CD14-positive monocyte (primary cell): ENCODE data around the gene SFRP5. TPM values are rescaled to one million over a fixed set of nuclear protein-coding genes. Genes with fewer than 3 reads are reported as not detected.

Experiments
- DNase-seq, 3 donors: peaks; one replicate each; pipeline ENCODE4 v3.0.0-alpha.2; 2011 to 2022
- H2AFZ ChIP-seq: 2 replicates; pipeline ENCODE4 v1.6.0; 2012; ENCODE audit warnings: mild to moderate bottlenecking, low read depth, low read length, inconsistent platforms; ENCODE audit not compliant: insufficient read depth, poor library complexity, severe bottlenecking
- H3K27ac ChIP-seq, 2 donors: 1 replicate in 1 of 2; 2 replicates in 1 of 2; pipeline ENCODE4 v1.5.1; 2012 to 2013; ENCODE audit warnings: low read length in 2 of 2, control low read depth in 1 of 2, inconsistent platforms in 1 of 2, low read depth in 1 of 2, mild to moderate bottlenecking in 1 of 2
- H3K27me3 ChIP-seq, 2 donors: one replicate each; pipeline versions ENCODE4 v1.6.0 to v1.6.1; 2011 to 2013; ENCODE audit warnings: low read length in 2 of 2; ENCODE audit not compliant: control insufficient read depth in 2 of 2, insufficient read depth in 2 of 2
- H3K36me3 ChIP-seq, 2 donors: replicated peaks in 1 of 2; 1 replicate in 1 of 2; 2 replicates in 1 of 2; pipeline versions ENCODE4 v1.5.1 to v1.6.1; 2012 to 2013; ENCODE audit warnings: low read length in 2 of 2, control low read depth in 1 of 2, inconsistent platforms in 1 of 2, mild to moderate bottlenecking in 1 of 2; ENCODE audit not compliant: insufficient read depth in 2 of 2, control insufficient read depth in 1 of 2
- H3K4me1 ChIP-seq, 2 donors: 1 replicate in 1 of 2; 2 replicates in 1 of 2; pipeline versions ENCODE4 v1.5.1 to v1.6.1; 2012 to 2013; ENCODE audit warnings: low read length in 2 of 2, control low read depth in 1 of 2, inconsistent platforms in 1 of 2, mild to moderate bottlenecking in 1 of 2, moderate library complexity in 1 of 2; ENCODE audit not compliant: insufficient read depth in 2 of 2, control insufficient read depth in 1 of 2
- H3K4me2 ChIP-seq: replicated peaks from 2 replicates; pipeline ENCODE3; 2012; ENCODE audit warnings: low read length, moderate library complexity, mild to moderate bottlenecking; ENCODE audit not compliant: poor library complexity, severe bottlenecking; ENCODE audit errors: extremely low read depth
- H3K4me3 ChIP-seq, 3 experiments: fragments of 200-600 bp in 1 of 3; sonication (generic) in 1 of 3; replicated peaks in 1 of 3; 1 replicate in 2 of 3; 2 replicates in 1 of 3; pipeline ENCODE4 v1.5.1; 2011 to 2013; ENCODE audit warnings: low read length in 3 of 3, mild to moderate bottlenecking in 3 of 3, control low read depth in 2 of 3, low read depth in 2 of 3, inconsistent platforms in 1 of 3, moderate library complexity in 1 of 3
- H3K79me2 ChIP-seq: 2 replicates; pipeline ENCODE4 v1.6.0; 2012; ENCODE audit warnings: mild to moderate bottlenecking, control low read depth, inconsistent platforms, low read length, moderate library complexity; ENCODE audit not compliant: insufficient read depth
- H3K9ac ChIP-seq: 2 replicates; pipeline ENCODE4 v1.6.0; 2017; ENCODE audit warnings: low read length, mild to moderate bottlenecking; ENCODE audit not compliant: insufficient read depth, poor library complexity, severe bottlenecking
- H3K9me3 ChIP-seq, 2 donors: replicated peaks in 1 of 2; 1 replicate in 1 of 2; 2 replicates in 1 of 2; pipeline versions ENCODE4 v1.5.1 to v1.6.1; 2012 to 2013; ENCODE audit warnings: low read length in 2 of 2, control low read depth in 1 of 2; ENCODE audit not compliant: control insufficient read depth in 1 of 2, insufficient read depth in 1 of 2
- H4K20me1 ChIP-seq: 2 replicates; pipeline ENCODE4 v1.6.0; 2012; ENCODE audit warnings: mild to moderate bottlenecking, low read length, control low read depth, moderate library complexity; ENCODE audit not compliant: insufficient read depth
- H3K27ac Mint-ChIP-seq, 7 donors: one replicate each; pipeline ENCODE4 v1.8.0; 2020; ENCODE audit warnings: mild to moderate bottlenecking in 7 of 7, mixed read lengths in 7 of 7, moderate library complexity in 6 of 7, inconsistent platforms in 2 of 7
- H3K27me3 Mint-ChIP-seq, 3 donors: one replicate each; pipeline ENCODE4 v1.8.0; 2021 to 2022; ENCODE audit warnings: low read depth in 3 of 3, mild to moderate bottlenecking in 3 of 3, mixed read lengths in 3 of 3, moderate library complexity in 3 of 3, inconsistent platforms in 1 of 3
- H3K36me3 Mint-ChIP-seq, 2 donors: one replicate each; pipeline ENCODE4 v1.8.0; 2020; ENCODE audit warnings: mixed read lengths in 2 of 2, inconsistent platforms in 1 of 2, mild to moderate bottlenecking in 1 of 2
- H3K4me1 Mint-ChIP-seq: one replicate; pipeline ENCODE4 v1.8.0; 2020; ENCODE audit warnings: mild to moderate bottlenecking, mixed read lengths
- H3K4me3 Mint-ChIP-seq, 2 donors: one replicate each; pipeline ENCODE4 v1.8.0; 2020; ENCODE audit warnings: mild to moderate bottlenecking in 2 of 2, mixed read lengths in 2 of 2, moderate library complexity in 1 of 2
- H3K9me3 Mint-ChIP-seq, 7 donors: one replicate each; pipeline ENCODE4 v1.8.0; 2020 to 2022; ENCODE audit warnings: mixed read lengths in 7 of 7, mild to moderate bottlenecking in 6 of 7, moderate library complexity in 6 of 7, inconsistent platforms in 2 of 7
- CTCF ChIP-seq: fragments of 200-600 bp; IDR thresholded peaks from one replicate; pipeline ENCODE4 v1.8.0; 2022; ENCODE audit warnings: antibody characterized with exemption, mild to moderate bottlenecking
- WGBS: methylation state at CpG from one replicate; pipeline ENCODE4 v1.1.5; 2013; ENCODE audit warnings: missing lambda C conversion rate; ENCODE audit not compliant: insufficient coverage; 5-methylcytosine and 5-hydroxymethylcytosine counted together
- intact Hi-C, 2 donors: fragments of 100-400 bp; cut with micrococcal nuclease; formaldehyde crosslinking; loops; one replicate each; pipeline versions ENCODE4 v1.15.0 to v1.15.1; 2023
- polyA plus RNA-seq, 3 donors: library from polyadenylated mRNA; depleted of rRNA in 1 of 3; unstranded in 2 of 3; stranded (reverse) in 1 of 3; fragments of 300-500 nt in 2 of 3; fragments of >200 nt in 1 of 3; fragmentation: Illumina TruSeq in 2 of 3; gene quantifications; 1 replicate in 2 of 3; 2 replicates in 1 of 3; pipeline ENCODE4 v1.2.3, GENCODE V29; 2012 to 2021

Gene SFRP5
- polyA plus RNA-seq, 3 donors, result not detected

- peaks cover 90 to 98% of the 10 kb centered on the region in 2 donors for H3K36me3 Mint-ChIP-seq
- intact Hi-C loops, result no loop called here
These were observed 16.1 kb downstream of the SFRP5 start for GRCh38 chr10:97755718-97756117.

GRCh38 chr10:97754726-97755125, 17.1 kb downstream of the SFRP5 start:
- Mint-ChIP-seq H3K9me3 (peaks cover 0 to 2% (median 0%) of the 10 kb centered on the region in 7 donors), H3K27ac (peak overlapping the region in 1 of 7 donors; percentile 42), H3K27me3 (no peaks in the 10 kb centered on the region), H3K4me3 (no peak overlapping the region), H3K4me1 (no peaks in the 10 kb centered on the region), H3K36me3 (peaks cover 90 to 98% of the 10 kb centered on the region in 2 donors)
- H3K9ac ChIP-seq, result no peak overlapping the region
- no peak overlapping the region for H3K27ac ChIP-seq
- no peak for TF ChIP-seq CTCF
- no peak overlapping the region for H2AFZ ChIP-seq
- H3K4me2 ChIP-seq, result no peak overlapping the region
- H3K4me1 ChIP-seq, result no peaks in the 10 kb centered on the region
- intact Hi-C loops, result no loop called here
- WGBS, result no CpG with 5 or more reads among the region's 4 CpGs
- no peak for DNase-seq
- peaks cover 91 to 95% of the 10 kb centered on the region in 2 donors for H3K36me3 ChIP-seq
- no peaks in the 10 kb centered on the region for H3K27me3 ChIP-seq
- H3K79me2 ChIP-seq, result no peaks in the 10 kb centered on the region
- H3K9me3 ChIP-seq, result no peaks in the 10 kb centered on the region
- H4K20me1 ChIP-seq, result peaks cover 4% of the 10 kb centered on the region
- no peak overlapping the region for H3K4me3 ChIP-seq

More at GRCh38 chr10:97755718-97756117, 16.1 kb downstream of the SFRP5 start:
- no peak for TF ChIP-seq CTCF
- H4K20me1 ChIP-seq, result peaks cover 4% of the 10 kb centered on the region
- WGBS, result 96% methylated on average over 4 of the region's 6 CpGs
- H3K9me3 ChIP-seq, result no peaks in the 10 kb centered on the region
- no peak overlapping the region for H3K27ac Mint-ChIP-seq
- no peaks in the 10 kb centered on the region for H3K27me3 ChIP-seq
- no peak overlapping the region for H2AFZ ChIP-seq
- H3K4me1 Mint-ChIP-seq, result no peaks in the 10 kb centered on the region
- H3K27me3 Mint-ChIP-seq, result no peaks in the 10 kb centered on the region
- H3K4me3 ChIP-seq, result no peak overlapping the region
- no peaks in the 10 kb centered on the region for H3K79me2 ChIP-seq
- peaks cover 0 to 2% (median 0%) of the 10 kb centered on the region in 7 donors for H3K9me3 Mint-ChIP-seq
- H3K36me3 ChIP-seq, result peaks cover 91 to 95% of the 10 kb centered on the region in 2 donors
- H3K9ac ChIP-seq, result no peak overlapping the region
- no peak overlapping the region for H3K4me3 Mint-ChIP-seq
- no peak overlapping the region for H3K27ac ChIP-seq
- no peaks in the 10 kb centered on the region for H3K4me1 ChIP-seq
- no peak overlapping the region for H3K4me2 ChIP-seq
- DNase-seq, result no peak
